ENCODE measurements around the gene FBXL17. TPM values are rescaled to one million over a fixed set of nuclear protein-coding genes. Genes with fewer than 3 reads are reported as not detected.

FBXL17 gene
- total RNA-seq, 2 donors from 2014 or later: 3.1 to 7.0 TPM

- Mint-ChIP-seq H3K36me3 (no peaks in the 10 kb centered on the region), H3K9me3 (no peaks in the 10 kb centered on the region), H3K27ac (no peak overlapping the region)
- ATAC-seq (no peak), DNase-seq (ENCODE audit: low spot score in 2 of 2) (no peak)
Measured at GRCh38 chr5:108344103-108344822, 37.6 kb downstream of the FBXL17 start.

GRCh38 chr5:108341866-108342265 is 40.0 kb downstream of the FBXL17 start:
- no peak for ATAC-seq
- Mint-ChIP-seq H3K36me3 (no peaks in the 10 kb centered on the region), H3K9me3 (no peaks in the 10 kb centered on the region), H3K27ac (no peak overlapping the region)
- no peak for DNase-seq (ENCODE audit: low spot score in 2 of 2)

- no peaks in the 10 kb centered on the region for H3K36me3 Mint-ChIP-seq
- ATAC-seq (no peak), DNase-seq (ENCODE audit: low spot score in 2 of 2) (no peak)
- no peaks in the 10 kb centered on the region for H3K9me3 Mint-ChIP-seq
- H3K27ac Mint-ChIP-seq: no peak overlapping the region
Measured at GRCh38 chr5:108340131-108340530, 41.8 kb downstream of the FBXL17 start.

GRCh38 chr5:108339220-108339619 is 42.7 kb downstream of the FBXL17 start:
- no peak overlapping the region for H3K27ac Mint-ChIP-seq
- DNase-seq (ENCODE audit: low spot score in 2 of 2) (no peak), ATAC-seq (no peak)
- no peaks in the 10 kb centered on the region for H3K36me3 Mint-ChIP-seq
- no peaks in the 10 kb centered on the region for H3K9me3 Mint-ChIP-seq

GRCh38 chr5:108334225-108334624 is 47.7 kb downstream of the FBXL17 start:
- ATAC-seq (no peak), DNase-seq (ENCODE audit: low spot score in 2 of 2) (no peak)
- no peaks in the 10 kb centered on the region for H3K36me3 Mint-ChIP-seq
- no peak overlapping the region for H3K27ac Mint-ChIP-seq
- H3K9me3 Mint-ChIP-seq: no peaks in the 10 kb centered on the region

- Mint-ChIP-seq H3K27ac (no peak overlapping the region), H3K36me3 (peaks cover 6 to 25% of the 10 kb centered on the region in 2 donors), H3K9me3 (peaks cover 0 to 3% of the 10 kb centered on the region in 2 donors)
- DNase-seq (ENCODE audit: low spot score in 2 of 2) (no peak), ATAC-seq (no peak)
Measured at GRCh38 chr5:108326982-108327381, 54.9 kb downstream of the FBXL17 start.

- no peak for DNase-seq (ENCODE audit: low spot score in 2 of 2)
- no peak for ATAC-seq
- peaks cover 6 to 25% of the 10 kb centered on the region in 2 donors for H3K36me3 Mint-ChIP-seq
- no peak overlapping the region for H3K27ac Mint-ChIP-seq
- peaks cover 0 to 3% of the 10 kb centered on the region in 2 donors for H3K9me3 Mint-ChIP-seq
Measured at GRCh38 chr5:108324886-108325285, 57.0 kb downstream of the FBXL17 start.

- DNase-seq (ENCODE audit: low spot score in 2 of 2) (no peak), ATAC-seq (no peak)
- Mint-ChIP-seq H3K9me3 (peaks cover 0 to 3% of the 10 kb centered on the region in 2 donors), H3K36me3 (peaks cover 6 to 19% of the 10 kb centered on the region in 2 donors), H3K27ac (no peak overlapping the region)
Measured at GRCh38 chr5:108321341-108321740, 60.6 kb downstream of the FBXL17 start.

- no peak for ATAC-seq
- no peaks in the 10 kb centered on the region for H3K9me3 Mint-ChIP-seq
- DNase-seq (ENCODE audit: low spot score in 2 of 2): no peak
- peaks cover 0 to 8% of the 10 kb centered on the region in 2 donors for H3K36me3 Mint-ChIP-seq
- H3K27ac Mint-ChIP-seq: no peak overlapping the region
Measured at GRCh38 chr5:108320231-108320630, 61.7 kb downstream of the FBXL17 start.

GRCh38 chr5:108315829-108316228 is 66.1 kb downstream of the FBXL17 start:
- Mint-ChIP-seq H3K9me3 (no peaks in the 10 kb centered on the region), H3K27ac (no peak overlapping the region)
- no peak for ATAC-seq

GRCh38 chr5:108312258-108312657 is 69.6 kb downstream of the FBXL17 start:
- H3K27ac Mint-ChIP-seq: no peak overlapping the region
- peaks cover 0 to 4% of the 10 kb centered on the region in 2 donors for H3K36me3 Mint-ChIP-seq
- DNase-seq (ENCODE audit: low spot score in 2 of 2) (no peak), ATAC-seq (no peak)
- no peaks in the 10 kb centered on the region for H3K9me3 Mint-ChIP-seq

More at GRCh38 chr5:108315829-108316228, 66.1 kb downstream of the FBXL17 start:
- no peak for DNase-seq (ENCODE audit: low spot score in 2 of 2)
- H3K36me3 Mint-ChIP-seq: peaks cover 0 to 4% of the 10 kb centered on the region in 2 donors

GRCh38 chr5:108311682-108312081 is 70.2 kb downstream of the FBXL17 start:
- Mint-ChIP-seq H3K36me3 (peaks cover 0 to 4% of the 10 kb centered on the region in 2 donors), H3K27ac (no peak overlapping the region), H3K9me3 (no peaks in the 10 kb centered on the region)
- DNase-seq (ENCODE audit: low spot score in 2 of 2): no peak
- ATAC-seq: no peak

- H3K27ac Mint-ChIP-seq: no peak overlapping the region
- DNase-seq (ENCODE audit: low spot score in 2 of 2): no peak
- H3K9me3 Mint-ChIP-seq: no peaks in the 10 kb centered on the region
- H3K36me3 Mint-ChIP-seq: no peaks in the 10 kb centered on the region
- no peak for ATAC-seq
Measured at GRCh38 chr5:108303611-108304010, 78.3 kb downstream of the FBXL17 start.

- no peak for DNase-seq (ENCODE audit: low spot score in 2 of 2)
- ATAC-seq: no peak
- H3K36me3 Mint-ChIP-seq: no peaks in the 10 kb centered on the region
- H3K27ac Mint-ChIP-seq: no peak overlapping the region
- no peaks in the 10 kb centered on the region for H3K9me3 Mint-ChIP-seq
Measured at GRCh38 chr5:108303086-108303485, 78.8 kb downstream of the FBXL17 start.

GRCh38 chr5:108297042-108297601 is 84.8 kb downstream of the FBXL17 start:
- H3K9me3 Mint-ChIP-seq: no peaks in the 10 kb centered on the region
- no peak for ATAC-seq
- no peak overlapping the region for H3K27ac Mint-ChIP-seq
- no peak for DNase-seq (ENCODE audit: low spot score in 2 of 2)
- H3K36me3 Mint-ChIP-seq: no peaks in the 10 kb centered on the region

- H3K27ac Mint-ChIP-seq: no peak overlapping the region
- ATAC-seq (no peak), DNase-seq (ENCODE audit: low spot score in 2 of 2) (no peak)
- no peaks in the 10 kb centered on the region for H3K9me3 Mint-ChIP-seq
- H3K36me3 Mint-ChIP-seq: peaks cover 0 to 6% of the 10 kb centered on the region in 2 donors
Measured at GRCh38 chr5:108295578-108296368, 86.1 kb downstream of the FBXL17 start.

GRCh38 chr5:108280960-108281569 is 100.8 kb downstream of the FBXL17 start:
- no peak for DNase-seq (ENCODE audit: low spot score in 2 of 2)
- no peak for ATAC-seq
- Mint-ChIP-seq H3K36me3 (peaks cover 31 to 38% of the 10 kb centered on the region in 2 donors), H3K27ac (no peak overlapping the region), H3K9me3 (peaks cover 14 to 17% of the 10 kb centered on the region in 2 donors)

Data from activated naive CD4-positive, alpha-beta T cell treated with anti-CD3 and anti-CD28 coated beads, Interleukin-2, amount 50 U/mL, for 72 hours (primary cell).